ENCODE data around the gene TM7SF3.
A peak's percentile ranks its signal among the peaks of the same experiment; 100 is the strongest.
"Not testable (repeated sequence)": the region's sequence is repeated elsewhere in the genome, so short reads cannot be mapped to it uniquely, and the experiment has no call there.

The TM7SF3 gene

DNA sequence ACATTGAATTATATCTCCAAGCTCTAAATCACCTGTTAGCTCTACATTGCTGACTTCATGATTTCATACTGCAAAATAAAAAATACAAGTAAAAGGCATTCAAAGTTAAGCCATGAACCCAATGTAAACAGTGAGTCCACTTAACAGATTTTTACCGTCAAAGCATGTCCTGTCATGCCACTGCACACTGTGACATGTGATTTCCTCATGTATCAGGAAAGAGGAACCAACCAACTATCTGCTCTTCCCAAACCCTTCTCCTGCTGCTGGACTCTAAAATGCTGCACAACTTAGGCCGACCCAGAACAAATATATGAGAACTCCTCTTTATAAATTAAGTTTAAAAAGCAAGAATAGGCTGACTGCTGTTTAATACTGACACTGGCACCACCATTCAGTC is 37.5 kb downstream of the TM7SF3 start:
- DNase-seq = no peak

DNA sequence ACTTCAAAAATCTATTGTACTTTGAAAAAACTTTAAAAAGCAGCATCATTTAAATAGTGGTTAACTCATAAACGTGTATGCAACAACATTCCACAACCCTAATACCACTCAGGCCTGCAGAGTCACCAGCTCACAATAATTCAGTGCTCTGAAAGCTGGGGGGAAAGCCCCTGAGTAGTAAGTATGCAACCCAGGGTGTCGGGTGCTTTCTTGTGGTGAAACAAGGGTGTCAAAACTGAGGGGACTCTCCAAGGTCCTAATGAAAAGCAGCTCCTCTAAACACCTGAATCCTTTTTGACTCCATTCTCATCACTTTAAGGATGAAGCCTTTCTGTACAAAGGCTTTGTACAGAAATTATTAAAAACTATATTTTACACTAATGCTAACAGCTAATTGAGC is 42.2 kb downstream of the TM7SF3 start:
- no peak for DNase-seq

DNA sequence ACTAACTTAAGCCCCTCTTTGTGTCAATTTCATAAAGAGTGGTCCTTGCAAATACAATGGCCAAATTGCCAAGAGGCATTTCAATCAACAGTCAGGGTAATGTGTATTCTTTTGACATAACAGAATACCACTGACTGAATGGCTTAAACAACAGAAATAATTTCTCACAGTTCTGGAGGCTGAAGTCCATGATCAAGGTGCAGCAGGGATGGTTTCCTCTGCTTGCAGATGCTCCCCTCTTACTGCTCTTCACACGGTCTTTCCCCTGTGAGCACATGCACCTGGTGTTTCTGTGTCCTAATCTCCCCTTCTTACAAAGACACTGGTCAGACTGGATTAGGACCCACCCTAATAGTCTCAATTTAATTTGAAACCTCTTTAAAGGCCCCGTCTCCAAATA is 44.0 kb downstream of the TM7SF3 start:
- DNase-seq = no peak

DNA sequence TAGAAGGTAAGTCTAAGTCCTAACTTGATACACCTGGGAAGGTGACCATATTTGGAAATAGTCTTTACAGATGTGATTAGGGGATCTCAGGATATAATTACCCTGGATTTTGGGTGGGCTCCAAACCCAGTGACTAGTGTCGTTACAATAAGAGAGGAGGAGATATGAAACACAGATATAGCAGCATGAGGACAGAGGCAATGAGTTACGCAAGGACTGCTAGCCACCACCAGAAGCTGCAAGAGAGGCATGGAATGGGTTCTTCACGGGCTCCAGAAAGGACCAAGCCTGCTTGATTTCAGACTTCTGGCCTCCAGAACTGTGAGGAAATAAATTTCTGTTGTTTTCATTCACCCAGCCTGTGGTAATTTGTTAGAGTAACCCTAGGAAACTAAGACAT is 47.3 kb downstream of the TM7SF3 start:
- no peak for DNase-seq

DNA sequence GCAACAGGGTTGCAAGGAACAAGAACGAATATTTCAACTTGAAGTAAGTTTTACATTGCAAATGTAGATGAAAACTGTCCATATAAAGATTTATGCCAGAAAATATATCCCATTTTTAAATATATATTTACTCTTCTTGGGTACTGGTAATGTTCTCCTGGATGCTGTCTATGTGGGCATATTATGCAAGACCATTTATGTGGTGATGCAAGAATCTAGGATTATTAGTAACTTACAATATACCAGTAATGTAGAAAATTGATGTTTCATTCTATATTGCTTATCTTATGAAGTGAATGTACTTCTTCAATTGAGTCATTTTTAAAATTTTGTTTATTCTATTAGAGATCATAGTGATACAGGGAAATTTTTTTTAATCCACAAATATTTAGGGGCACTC is 50.8 kb downstream of the TM7SF3 start:
- DNase-seq = no peak

DNA sequence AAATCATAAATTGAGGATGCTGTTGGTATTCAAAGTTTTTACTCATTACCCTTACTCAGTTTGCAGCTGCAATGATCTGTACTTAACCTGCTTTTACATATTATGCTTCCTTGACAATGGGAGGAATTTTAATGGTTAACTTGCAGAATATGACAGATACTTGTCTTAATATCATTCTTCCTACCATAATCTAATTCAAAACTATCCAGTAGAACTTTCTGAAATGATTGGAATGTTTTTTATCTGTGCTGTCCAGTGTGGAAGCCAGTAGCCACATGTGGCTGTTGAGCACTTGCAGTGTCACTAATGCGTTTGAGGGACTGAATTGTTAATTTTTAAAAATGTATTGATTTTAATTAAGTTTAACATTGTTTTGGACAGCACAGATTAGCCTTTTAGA is 52.4 kb downstream of the TM7SF3 start:
- no peak for DNase-seq

DNA sequence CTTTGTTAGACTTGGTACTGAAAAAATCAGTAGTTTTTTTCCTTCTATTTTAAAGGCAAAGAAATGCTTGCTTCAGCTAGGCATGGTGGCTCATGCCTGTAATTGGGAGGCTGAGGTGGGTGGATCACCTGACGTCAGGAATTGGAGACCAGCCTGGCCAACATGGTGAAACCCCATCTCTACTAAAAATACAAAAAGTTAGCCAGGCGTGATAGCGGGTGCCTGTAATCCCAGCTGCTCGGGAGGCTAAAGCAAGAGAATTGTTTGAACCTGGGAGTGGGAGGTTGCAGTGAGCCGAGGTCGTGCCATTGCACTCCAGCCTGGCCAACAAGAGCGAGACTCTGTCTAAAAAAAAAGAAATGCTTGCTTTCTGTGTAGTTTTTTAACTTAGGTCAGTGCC is 52.8 kb downstream of the TM7SF3 start:
- DNase-seq = not testable (repeated sequence)

DNA sequence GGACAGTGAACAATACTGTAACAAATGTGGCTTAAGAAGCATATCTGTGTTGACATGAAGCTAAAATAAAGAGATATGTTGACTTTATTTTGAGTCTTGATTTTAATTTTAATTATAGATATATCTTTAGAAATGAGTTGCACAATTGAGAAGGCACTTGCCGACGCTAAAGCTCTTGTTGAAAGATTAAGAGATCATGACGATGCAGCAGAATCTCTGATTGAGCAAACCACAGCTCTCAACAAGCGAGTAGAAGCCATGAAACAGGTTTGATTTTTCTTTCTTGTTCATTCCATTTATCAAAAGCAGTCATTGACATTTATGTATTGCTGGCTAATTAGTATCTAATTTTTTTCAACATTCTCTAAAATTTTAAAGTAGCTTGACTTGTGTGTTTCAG is 60.2 kb downstream of the TM7SF3 start:
- no peak for DNase-seq

DNA sequence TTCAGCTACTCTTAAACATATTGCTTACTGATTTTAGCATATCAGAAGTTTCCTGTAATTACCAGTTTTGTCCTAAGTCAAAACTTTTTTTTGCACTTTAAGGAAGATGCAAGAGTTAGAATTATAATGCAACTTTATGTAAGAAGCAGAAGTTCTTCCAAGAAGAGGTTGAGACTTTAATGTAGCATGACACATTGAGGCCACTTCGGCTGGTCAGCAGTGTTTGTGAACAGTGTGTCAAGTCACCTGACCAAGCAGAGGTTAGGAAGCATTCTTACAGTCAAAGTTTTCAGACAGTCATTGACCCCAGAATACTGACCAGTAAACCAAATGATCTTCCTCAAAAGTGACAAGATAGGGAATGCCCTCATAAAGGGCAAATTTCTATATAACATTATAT is 60.7 kb downstream of the TM7SF3 start:
- no peak for DNase-seq

DNA sequence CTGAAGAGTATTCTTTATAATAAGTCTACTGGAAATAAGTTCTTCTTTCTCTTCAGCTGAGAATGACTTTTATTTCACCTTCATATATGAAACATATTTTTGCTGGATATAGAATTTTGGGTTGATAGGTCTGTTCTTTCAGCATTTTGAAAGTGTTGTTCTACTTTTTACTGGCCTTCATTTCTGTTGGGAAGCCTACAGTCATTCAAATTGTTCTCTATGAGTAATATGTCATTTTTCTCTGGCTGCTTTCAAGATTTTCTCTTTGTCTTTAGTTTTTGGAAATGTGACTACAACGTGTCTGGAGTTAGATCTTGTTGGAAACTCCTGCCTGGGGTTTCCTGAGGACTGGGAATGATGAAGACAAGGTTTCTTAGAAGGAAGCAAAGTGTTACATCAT is 65.9 kb downstream of the TM7SF3 start:
- DNase-seq = no peak

DNA sequence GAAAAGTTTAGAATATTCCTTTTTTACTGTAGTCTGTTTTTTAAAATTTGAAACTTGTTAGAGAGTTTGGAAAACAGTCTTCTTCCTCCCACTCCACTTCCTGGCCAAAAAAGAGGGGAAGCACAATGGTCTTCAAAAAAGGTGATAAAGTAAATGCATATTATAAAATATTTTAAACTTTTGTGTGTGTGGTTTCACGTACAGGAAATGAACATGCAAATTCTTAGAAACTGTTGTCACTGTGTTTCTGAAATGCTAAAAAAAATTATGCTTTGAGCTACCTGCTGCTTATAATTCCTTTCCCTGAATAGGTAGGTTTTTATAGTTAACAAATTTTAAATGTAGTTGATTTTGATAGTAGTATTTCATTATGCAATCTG is 73.0 kb downstream of the TM7SF3 start:
- DNase-seq = no peak

DNA sequence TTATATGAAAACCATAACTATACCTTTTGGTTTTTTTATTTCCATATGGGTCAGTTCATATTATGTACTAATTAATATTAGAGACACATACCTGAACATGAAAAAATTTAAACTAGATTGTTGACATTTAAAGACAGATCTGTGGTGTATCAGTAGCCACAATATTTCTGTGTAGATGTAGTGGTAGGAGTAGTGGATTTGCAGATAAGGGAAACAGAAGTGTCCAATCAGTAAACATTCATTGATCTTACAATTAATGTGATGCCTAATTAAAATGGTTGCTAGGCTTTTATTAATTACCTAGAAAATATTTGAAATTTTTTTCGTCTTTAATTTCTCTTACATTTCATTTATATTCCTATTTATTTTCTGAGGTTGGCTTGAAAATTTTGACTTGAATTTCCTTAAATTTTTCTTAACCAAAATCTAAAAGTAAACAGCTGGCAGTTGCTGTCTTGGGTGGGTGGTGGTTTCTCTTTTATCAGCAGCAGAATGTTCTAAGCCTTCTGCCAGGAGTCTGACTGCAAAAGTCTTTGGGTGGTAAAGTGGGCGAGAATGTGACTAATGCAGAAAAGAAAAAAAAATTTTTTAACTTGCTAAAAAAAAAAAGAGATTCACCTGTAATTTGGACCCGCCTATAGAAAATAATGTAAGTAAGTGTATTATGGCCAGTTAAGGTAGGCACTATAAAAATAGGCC is 73.5 kb downstream of the TM7SF3 start:
- no peak for DNase-seq

DNA sequence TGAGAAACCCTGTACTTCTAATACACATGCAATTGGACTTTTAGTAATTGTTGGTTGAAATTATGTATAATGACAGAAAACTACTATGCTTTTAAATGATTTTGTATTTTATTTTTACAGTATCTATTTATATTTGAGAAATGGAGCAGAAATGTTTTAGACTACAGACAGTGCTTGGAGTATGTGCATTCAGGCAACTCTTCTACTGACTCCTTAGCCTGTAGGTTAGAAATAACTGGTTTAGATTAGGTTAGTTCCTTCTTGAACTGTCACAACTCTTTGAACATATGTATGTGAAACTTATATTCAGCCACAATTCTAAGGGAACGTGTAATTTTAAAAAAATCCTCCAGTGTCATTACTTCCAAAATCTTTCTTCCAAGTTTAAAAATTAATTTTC is 74.2 kb downstream of the TM7SF3 start:
- DNase-seq = no peak

DNA sequence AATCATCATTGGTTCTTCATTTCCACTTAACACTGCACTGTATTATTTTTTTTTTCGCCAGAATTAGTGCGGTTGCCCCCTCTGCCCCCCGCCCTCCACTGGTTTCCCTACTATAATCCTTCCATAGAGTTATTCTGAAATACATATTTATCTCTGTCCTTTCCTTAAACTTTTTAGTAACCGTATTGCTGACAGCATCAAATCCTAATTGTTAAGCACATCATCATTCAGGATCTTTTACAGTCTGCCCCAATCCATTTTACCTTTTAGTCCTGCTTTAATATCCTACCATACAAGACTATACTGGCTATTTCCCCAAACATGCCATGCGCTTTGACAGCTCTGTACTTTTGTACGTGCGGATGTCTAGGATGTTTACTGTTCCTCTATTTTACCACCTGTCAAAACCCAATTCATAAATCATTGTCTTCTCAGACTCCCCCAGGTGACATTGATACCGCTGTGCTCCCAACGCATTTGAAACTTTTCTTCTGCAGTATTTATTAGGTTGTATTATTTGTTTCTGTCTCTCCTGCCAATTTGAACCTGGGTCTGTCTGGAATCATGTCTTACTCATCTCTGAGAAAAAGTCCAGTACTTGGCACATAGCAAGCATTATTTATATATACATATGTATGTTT is 74.9 kb downstream of the TM7SF3 start:
- DNase-seq = no peak

DNA sequence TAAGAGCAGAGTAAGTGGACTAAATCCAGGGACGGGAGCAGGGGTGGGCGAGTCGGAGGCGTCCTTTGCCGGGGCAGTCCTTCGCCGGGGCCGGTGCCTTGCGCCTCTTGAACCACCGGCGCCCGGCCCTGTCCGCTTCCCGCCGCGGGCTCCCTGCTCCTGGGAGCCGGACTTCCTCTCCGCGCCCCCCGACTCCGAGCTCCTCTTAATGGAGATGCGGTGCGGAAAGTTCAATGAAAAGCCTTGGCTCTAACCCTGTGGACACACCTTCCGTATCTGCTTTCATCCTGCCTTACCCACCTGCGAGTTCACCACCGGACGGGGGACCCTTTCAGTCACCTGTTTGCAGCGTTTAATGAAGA is 75.5 kb downstream of the TM7SF3 start:
- DNase-seq = peak in 1 of 2 experiments; percentile 62

DNA sequence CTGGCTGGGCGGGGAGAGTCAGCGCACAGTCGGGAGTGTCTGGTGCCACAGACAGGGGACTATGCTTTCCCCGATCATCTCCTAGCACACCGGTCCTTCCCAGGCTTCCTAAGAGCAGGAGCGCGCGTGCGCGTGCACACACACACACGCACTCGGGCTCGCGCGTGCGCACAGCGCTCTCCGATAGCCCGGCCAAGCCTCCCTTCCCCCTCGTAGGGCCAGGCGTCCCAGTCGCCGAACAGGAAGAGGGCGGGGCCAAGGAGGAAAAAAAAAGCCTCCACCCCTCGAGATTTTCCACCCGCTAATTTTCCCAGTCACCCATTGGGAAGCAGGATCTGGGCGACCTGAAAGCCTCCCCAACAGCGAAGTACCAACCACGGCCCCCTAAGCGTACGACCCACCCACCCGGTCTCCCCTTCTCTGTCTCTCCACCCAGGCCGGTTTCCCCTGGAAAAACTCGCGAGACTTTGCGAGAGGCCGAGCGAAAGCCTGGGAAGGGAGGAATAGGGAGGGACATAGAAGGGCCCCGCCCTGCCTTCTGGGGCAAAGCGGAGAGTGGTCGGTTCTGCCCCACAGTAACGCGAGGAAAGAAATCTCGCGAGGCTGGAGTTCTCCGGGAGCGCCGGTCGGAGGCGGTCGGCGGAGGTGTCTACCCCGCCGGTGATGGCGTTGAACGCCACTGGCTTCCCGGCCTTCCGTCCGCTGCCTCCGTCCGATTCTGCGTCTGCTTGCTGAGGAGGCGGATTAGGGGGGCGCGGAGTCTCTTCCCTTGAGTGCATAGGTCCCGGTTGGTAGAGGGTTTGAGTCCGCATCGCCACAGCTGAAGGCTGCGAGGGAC is 76.1 kb downstream of the TM7SF3 start, which contains the start of the genes FGFR1OP2 and INTS13:
Gene FGFR1OP2 (plus strand): TSS at position 608 of the 838 bp plus-strand sequence. CDS start 15,689 bp downstream, outside the sequence.
Gene INTS13 (minus strand): TSS at position 119 of the 838 bp plus-strand sequence. CDS start 1,178 bp downstream, outside the sequence.
- peak; percentile 99 for DNase-seq

DNA sequence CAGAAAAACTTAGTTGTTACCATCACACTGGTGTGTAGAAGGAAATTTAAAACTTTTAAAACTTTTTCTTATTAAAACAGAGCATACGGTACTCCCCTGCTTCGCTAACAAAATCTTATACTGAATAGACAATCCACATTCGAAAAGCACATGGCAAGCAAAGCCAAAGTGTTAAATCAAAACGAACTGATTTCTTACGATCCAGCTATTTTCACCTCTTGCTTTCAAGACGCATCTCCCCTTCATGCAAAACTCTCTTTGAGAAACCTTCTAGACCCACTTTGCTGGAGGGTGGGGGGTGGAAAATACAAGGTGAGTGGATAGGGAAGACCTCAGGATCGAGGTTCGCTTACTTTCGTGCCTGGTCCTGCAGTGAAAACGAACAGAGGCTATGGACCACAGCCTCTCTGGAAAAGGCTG is 76.7 kb downstream of the TM7SF3 start:
- DNase-seq = no peak

DNA sequence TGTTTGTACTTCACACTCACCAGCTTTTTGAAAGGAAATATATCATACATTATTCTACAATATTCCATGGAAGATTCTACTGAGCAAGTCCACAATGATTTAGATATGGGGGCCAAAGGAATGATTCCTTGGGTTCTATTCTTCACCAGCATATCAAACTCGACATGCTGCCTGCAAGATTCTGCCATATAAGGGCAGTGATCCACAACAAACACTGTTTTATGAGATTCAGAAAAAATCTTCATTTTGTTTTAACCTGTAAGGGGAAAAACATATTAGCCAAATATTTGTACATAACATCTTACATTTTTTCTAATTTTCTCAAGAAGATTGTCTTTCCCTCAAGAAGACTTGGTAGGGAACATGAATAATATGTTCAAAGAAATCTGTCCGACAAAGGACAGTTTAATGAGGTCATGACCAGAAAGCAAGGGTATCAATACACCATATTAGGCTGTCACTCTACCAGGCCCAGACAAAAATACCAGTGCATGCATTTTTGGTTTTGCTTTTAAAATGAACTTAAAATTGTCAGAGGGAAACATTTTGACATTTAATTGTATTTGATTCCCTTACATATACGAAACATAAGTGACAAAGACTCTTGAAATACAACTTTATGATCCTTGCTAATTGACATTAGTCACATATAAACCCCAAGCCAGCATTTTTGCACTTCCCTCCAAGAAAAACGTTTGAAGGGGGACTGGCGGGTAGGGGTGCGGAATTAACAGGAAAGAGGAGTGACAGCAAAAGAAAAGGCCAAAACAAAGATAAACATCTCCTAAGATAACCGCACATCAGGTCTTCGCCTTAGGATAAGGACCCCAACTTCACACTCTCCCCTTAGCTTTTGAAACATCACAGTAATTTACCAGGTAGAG is 77.4 kb downstream of the TM7SF3 start:
- DNase-seq = no peak

DNA sequence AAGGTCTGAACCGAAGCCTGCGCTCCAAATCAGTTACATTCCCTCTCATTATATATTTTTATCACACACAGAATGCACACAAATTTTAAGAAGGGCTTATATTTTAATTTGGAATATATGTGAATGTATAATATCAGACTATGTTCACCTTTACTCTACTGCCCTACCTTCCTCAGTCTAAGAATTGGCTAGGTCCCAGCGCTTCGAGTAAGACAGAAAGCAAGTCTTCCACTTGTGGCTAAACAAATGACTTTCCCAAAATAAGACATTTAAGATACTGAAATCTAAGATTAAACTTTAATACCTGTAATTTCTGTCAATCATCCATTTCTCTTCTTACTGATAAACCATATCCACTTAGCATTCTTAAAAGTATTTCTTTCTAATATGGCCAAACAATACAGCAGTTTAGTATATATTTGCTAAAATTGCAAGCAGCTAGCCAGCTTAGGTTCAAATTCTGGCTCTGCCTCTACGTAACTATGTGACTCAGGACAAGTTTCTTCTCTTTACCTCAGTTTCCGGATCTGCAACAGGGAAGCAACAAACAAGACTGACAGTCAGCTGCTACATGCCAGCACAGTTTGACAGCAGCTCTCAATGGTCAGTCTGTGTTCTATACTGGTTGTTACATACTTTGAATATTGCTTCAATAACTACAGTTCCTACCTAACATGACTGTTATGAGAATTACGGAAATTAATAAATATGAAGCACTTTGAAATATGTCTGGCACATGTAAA is 78.4 kb downstream of the TM7SF3 start:
- no peak for DNase-seq

DNA sequence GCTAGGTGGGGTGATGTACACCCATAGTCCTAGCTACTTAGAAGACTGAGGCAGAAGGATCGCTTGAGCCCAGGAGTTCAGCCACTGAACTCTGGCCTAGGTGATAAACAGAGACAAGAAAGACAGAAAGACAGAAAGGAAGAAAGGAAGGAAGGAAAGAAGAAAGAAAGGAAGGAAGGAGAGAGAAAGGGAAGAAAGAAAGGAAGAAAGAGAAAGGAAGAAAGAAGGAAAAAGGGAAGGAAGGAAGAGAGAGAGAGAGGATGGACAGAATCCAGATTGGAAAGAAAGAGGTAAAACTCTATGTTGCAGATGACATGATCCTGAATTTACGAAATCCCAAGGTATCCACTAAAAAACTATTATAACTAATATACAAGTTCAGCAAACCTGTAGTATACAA is 84.6 kb downstream of the TM7SF3 start:
- no peak for DNase-seq

DNA sequence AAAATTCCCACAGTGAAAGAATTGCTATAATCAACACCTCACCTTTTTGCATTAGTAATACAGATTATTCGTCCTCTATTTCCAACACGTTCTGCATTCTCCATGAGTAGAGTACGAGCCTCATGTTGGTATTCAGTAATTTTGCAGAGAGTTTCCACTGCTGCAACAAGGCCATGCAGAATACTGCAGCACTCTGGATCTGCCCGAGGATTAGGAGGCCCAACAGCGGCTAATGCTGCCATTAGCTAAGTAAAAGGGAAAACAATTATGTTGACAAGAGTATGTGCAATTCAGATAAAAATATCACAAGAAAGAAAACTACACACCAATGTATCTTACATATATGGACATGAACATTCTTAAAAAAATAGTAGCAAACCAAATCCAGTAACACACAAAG is 85.5 kb downstream of the TM7SF3 start:
- DNase-seq = no peak
